ENCODE results near the gene OPA1.

DNA sequence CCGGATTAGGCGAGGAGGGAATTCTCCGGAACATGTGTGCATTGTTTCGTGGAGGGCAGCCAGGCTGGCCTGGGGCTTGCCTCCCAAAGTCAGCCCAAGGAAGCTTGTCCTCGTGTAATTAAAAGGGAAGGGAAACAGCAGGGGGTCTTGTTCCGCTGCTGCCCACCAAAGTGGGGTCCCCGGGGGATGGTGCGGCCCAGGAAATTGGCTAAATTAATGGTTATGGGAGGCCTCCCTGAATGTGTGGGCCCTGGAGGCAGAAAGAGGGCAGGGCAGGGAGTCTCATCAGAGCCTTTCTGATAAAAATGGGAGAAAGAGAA lies 118.1 kb downstream of the OPA1 start:
- TF ChIP-seq POLR2AphosphoS5 (IDR thresholded peaks at IDR 0.05) (no peak), POLR2A (IDR thresholded peaks at IDR 0.05) (no peak)

All from breast epithelium (tissue), 3 donors.